ENCODE measurements around the gene NR1I3.

NR1I3 gene

DNA sequence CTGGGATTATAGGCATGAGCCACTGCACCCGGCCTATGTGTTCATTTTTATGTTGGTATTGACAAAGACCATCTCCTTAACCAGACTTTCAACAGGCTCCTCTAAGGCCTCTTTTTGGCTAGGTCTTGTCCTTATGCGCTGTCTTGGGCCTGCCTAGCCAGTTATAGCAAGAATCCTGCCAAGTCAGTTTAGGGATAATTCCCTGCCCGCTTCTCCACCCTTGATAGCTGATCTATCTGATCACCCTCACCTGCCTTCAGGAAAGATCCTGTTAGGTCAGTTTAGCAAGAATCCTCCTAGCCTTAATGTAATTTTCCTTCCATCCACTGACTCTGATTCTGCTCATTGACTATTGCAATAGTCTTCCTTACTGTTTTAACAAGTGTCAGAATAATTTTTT is 58.3 kb downstream of the NR1I3 start:
- Histone ChIP-seq H3K4me3 (ENCODE audit: extremely low read depth, insufficient read depth, low read length, poor library complexity, severe bottlenecking) (no peak overlapping the region), H3K9me3 (ENCODE audit: control insufficient read depth, low read length) (no peaks in the 10 kb centered on the region), H3K27ac (ENCODE audit: low read depth, low read length, severe bottlenecking) (no peak overlapping the region), H3K36me3 (ENCODE audit: control insufficient read depth, insufficient read depth, low read length) (peaks cover 11% of the 10 kb centered on the region), H3K4me1 (ENCODE audit: control insufficient read depth, insufficient read depth, low read length, poor library complexity, severe bottlenecking) (peaks cover 6% of the 10 kb centered on the region)
- 91 to 100% methylated on average over 2 to 3 of the region's 3 CpGs for WGBS, 2 experiments (ENCODE audit: insufficient coverage in 2 of 2)
